NCI-H187 treated with DMSO at 0.1 percent for 48 hours (cell line): ENCODE measurements around the gene GDAP2.
"Not testable (repeated sequence)": the region's sequence is repeated elsewhere in the genome, so short reads cannot be mapped to it uniquely, and the experiment has no call there.

Source experiments
- DNase-seq: peaks from one replicate; lab custom pipeline; 2025; lab: John Stamatoyannopoulos, UW

Gene GDAP2

GRCh38 chr1:117899801-117900200 lies 29.6 kb downstream of the GDAP2 start:
- no peak for DNase-seq

GRCh38 chr1:117897551-117897950 lies 31.9 kb downstream of the GDAP2 start:
- DNase-seq, result no peak

GRCh38 chr1:117895482-117896114 lies 33.8 kb downstream of the GDAP2 start:
- DNase-seq, result peak; percentile 40

GRCh38 chr1:117894078-117894477 lies 35.3 kb downstream of the GDAP2 start:
- no peak for DNase-seq

GRCh38 chr1:117892512-117892911 lies 36.9 kb downstream of the GDAP2 start:
- DNase-seq, result no peak

GRCh38 chr1:117890452-117890851 lies 39.0 kb downstream of the GDAP2 start:
- no peak for DNase-seq

GRCh38 chr1:117886101-117886795 lies 43.2 kb downstream of the GDAP2 start:
- no peak for DNase-seq

GRCh38 chr1:117883616-117884015 lies 45.8 kb downstream of the GDAP2 start:
- no peak for DNase-seq

- no peak for DNase-seq
Observed at GRCh38 chr1:117879284-117879683, 50.1 kb downstream of the GDAP2 start.

GRCh38 chr1:117877823-117878222 lies 51.6 kb downstream of the GDAP2 start:
- no peak for DNase-seq

- DNase-seq, result no peak
Observed at GRCh38 chr1:117871013-117871412, 58.4 kb downstream of the GDAP2 start.

GRCh38 chr1:117861694-117862093 lies 67.7 kb downstream of the GDAP2 start:
- DNase-seq, result no peak

- DNase-seq, result no peak
Observed at GRCh38 chr1:117860896-117861610, 68.4 kb downstream of the GDAP2 start.

GRCh38 chr1:117859901-117860300 lies 69.5 kb downstream of the GDAP2 start:
- DNase-seq, result no peak

GRCh38 chr1:117857418-117857817 lies 72.0 kb downstream of the GDAP2 start:
- DNase-seq, result no peak

GRCh38 chr1:117852853-117853553 lies 76.4 kb downstream of the GDAP2 start:
- no peak for DNase-seq

- DNase-seq, result no peak
Observed at GRCh38 chr1:117851687-117852086, 77.7 kb downstream of the GDAP2 start.

- no peak for DNase-seq
Observed at GRCh38 chr1:117846674-117847425, 82.6 kb downstream of the GDAP2 start.

GRCh38 chr1:117844478-117844877 lies 84.9 kb downstream of the GDAP2 start:
- DNase-seq, result not testable (repeated sequence)

GRCh38 chr1:117843791-117844190 lies 85.6 kb downstream of the GDAP2 start:
- DNase-seq, result no peak

- DNase-seq, result no peak
Observed at GRCh38 chr1:117842408-117843170, 86.8 kb downstream of the GDAP2 start.
